ENCODE results near the gene SCP2.

DNA sequence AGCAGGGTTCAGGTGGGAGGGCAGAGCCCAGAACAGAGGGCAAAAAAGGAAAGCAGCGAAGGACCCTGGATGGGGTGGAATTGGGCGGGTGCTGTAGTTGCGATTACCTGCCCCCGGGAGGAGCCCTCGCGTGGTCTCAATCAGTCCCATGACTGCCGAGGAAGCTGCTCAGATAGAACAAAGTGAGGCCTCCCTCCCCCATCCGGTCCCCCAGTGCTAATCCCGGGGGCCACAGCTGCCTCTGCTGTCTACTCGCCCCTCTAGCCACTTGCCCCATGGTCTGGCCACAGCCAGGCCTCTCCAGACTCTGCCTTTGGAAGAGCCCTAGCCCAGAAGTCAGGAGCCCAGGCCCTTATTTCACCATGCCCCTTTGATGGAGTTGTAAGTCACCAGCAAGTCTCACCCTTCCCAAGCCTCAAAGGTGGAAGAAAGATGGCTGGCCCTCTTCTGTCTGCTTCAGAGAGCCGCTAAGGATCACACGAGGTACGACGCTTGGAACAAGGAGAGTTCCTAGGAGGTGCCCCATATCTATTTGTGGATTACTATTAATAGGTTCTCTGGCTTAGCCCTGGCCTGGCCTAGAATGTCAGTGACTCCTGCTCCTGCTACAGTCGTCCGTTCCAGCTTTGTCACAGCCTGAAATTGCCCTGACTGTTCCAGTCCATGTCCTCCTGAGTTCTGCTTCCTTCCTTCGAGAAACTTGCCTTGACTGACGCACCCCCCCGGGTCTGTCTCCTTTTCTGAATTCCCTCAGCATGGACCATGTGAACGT lies 22.0 kb upstream of the SCP2 start:
- TF ChIP-seq, protein P1, sequence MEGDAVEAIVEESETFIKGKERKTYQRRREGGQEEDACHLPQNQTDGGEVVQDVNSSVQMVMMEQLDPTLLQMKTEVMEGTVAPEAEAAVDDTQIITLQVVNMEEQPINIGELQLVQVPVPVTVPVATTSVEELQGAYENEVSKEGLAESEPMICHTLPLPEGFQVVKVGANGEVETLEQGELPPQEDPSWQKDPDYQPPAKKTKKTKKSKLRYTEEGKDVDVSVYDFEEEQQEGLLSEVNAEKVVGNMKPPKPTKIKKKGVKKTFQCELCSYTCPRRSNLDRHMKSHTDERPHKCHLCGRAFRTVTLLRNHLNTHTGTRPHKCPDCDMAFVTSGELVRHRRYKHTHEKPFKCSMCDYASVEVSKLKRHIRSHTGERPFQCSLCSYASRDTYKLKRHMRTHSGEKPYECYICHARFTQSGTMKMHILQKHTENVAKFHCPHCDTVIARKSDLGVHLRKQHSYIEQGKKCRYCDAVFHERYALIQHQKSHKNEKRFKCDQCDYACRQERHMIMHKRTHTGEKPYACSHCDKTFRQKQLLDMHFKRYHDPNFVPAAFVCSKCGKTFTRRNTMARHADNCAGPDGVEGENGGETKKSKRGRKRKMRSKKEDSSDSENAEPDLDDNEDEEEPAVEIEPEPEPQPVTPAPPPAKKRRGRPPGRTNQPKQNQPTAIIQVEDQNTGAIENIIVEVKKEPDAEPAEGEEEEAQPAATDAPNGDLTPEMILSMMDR (conservative IDR thresholded peaks at IDR 0.05; ENCODE audit: low read depth, low read length) = peak; percentile 62
- no peak for TF ChIP-seq EZH2 (IDR thresholded peaks at IDR 0.05; ENCODE audit: borderline replicate concordance, low read depth, low read length, poor library complexity, severe bottlenecking)

Measured in A673 (cell line).